ENCODE measurements around the gene PPFIA2.

The PPFIA2 gene

GRCh38 chr12:81288651-81289050, 470.5 kb downstream of the PPFIA2 start:
- H3K27ac ChIP-seq (ENCODE audit: low read depth, low read length), result no peak overlapping the region
- no peaks in the 10 kb centered on the region for H3K79me2 ChIP-seq (ENCODE audit: control insufficient read depth, insufficient read depth, low read length, unreplicated experiment)
- H3K4me3 ChIP-seq (ENCODE audit: low read depth, low read length), result no peak overlapping the region
- H3K4me1 ChIP-seq (ENCODE audit: control insufficient read depth, insufficient read depth, low read length, unreplicated experiment), result no peaks in the 10 kb centered on the region
- H3K27me3 ChIP-seq (ENCODE audit: insufficient read depth, low read length), result no peaks in the 10 kb centered on the region
- H2AFZ ChIP-seq (ENCODE audit: low read length, unreplicated experiment), result no peak overlapping the region
- H3K36me3 ChIP-seq (ENCODE audit: insufficient read depth, low read length), result no peaks in the 10 kb centered on the region

GRCh38 chr12:81284137-81284536, 475.0 kb downstream of the PPFIA2 start:
- Histone ChIP-seq H3K4me1 (ENCODE audit: control insufficient read depth, insufficient read depth, low read length, unreplicated experiment) (no peaks in the 10 kb centered on the region), H3K27me3 (ENCODE audit: insufficient read depth, low read length) (no peaks in the 10 kb centered on the region), H3K79me2 (ENCODE audit: control insufficient read depth, insufficient read depth, low read length, unreplicated experiment) (no peaks in the 10 kb centered on the region), H2AFZ (ENCODE audit: low read length, unreplicated experiment) (no peak overlapping the region), H3K27ac (ENCODE audit: low read depth, low read length) (no peak overlapping the region), H3K4me3 (ENCODE audit: low read depth, low read length) (no peak overlapping the region), H3K36me3 (ENCODE audit: insufficient read depth, low read length) (no peaks in the 10 kb centered on the region)

GRCh38 chr12:81274637-81275529, 484.3 kb downstream of the PPFIA2 start:
- Histone ChIP-seq H2AFZ (ENCODE audit: low read length, unreplicated experiment) (no peak overlapping the region), H3K4me1 (ENCODE audit: control insufficient read depth, insufficient read depth, low read length, unreplicated experiment) (peaks cover 7% of the 10 kb centered on the region), H3K27me3 (ENCODE audit: insufficient read depth, low read length) (no peaks in the 10 kb centered on the region), H3K79me2 (ENCODE audit: control insufficient read depth, insufficient read depth, low read length, unreplicated experiment) (no peaks in the 10 kb centered on the region), H3K27ac (ENCODE audit: low read depth, low read length) (no peak overlapping the region), H3K4me3 (ENCODE audit: low read depth, low read length) (no peak overlapping the region), H3K36me3 (ENCODE audit: insufficient read depth, low read length) (no peaks in the 10 kb centered on the region)

GRCh38 chr12:81270385-81270784, 488.8 kb downstream of the PPFIA2 start:
- Histone ChIP-seq H3K27me3 (ENCODE audit: insufficient read depth, low read length) (no peaks in the 10 kb centered on the region), H2AFZ (ENCODE audit: low read length, unreplicated experiment) (no peak overlapping the region), H3K36me3 (ENCODE audit: insufficient read depth, low read length) (no peaks in the 10 kb centered on the region), H3K27ac (ENCODE audit: low read depth, low read length) (no peak overlapping the region), H3K4me1 (ENCODE audit: control insufficient read depth, insufficient read depth, low read length, unreplicated experiment) (peaks cover 7% of the 10 kb centered on the region), H3K79me2 (ENCODE audit: control insufficient read depth, insufficient read depth, low read length, unreplicated experiment) (no peaks in the 10 kb centered on the region), H3K4me3 (ENCODE audit: low read depth, low read length) (no peak overlapping the region)

- Histone ChIP-seq H3K36me3 (ENCODE audit: insufficient read depth, low read length) (no peaks in the 10 kb centered on the region), H3K4me1 (ENCODE audit: control insufficient read depth, insufficient read depth, low read length, unreplicated experiment) (no peaks in the 10 kb centered on the region), H3K27me3 (ENCODE audit: insufficient read depth, low read length) (no peaks in the 10 kb centered on the region), H3K79me2 (ENCODE audit: control insufficient read depth, insufficient read depth, low read length, unreplicated experiment) (no peaks in the 10 kb centered on the region), H3K27ac (ENCODE audit: low read depth, low read length) (no peak overlapping the region), H3K4me3 (ENCODE audit: low read depth, low read length) (no peak overlapping the region), H2AFZ (ENCODE audit: low read length, unreplicated experiment) (no peak overlapping the region)
Observed at GRCh38 chr12:81263072-81263471, 496.1 kb downstream of the PPFIA2 start.

GRCh38 chr12:81261508-81262207, 497.5 kb downstream of the PPFIA2 start:
- no peak overlapping the region for H2AFZ ChIP-seq (ENCODE audit: low read length, unreplicated experiment)
- H3K4me3 ChIP-seq (ENCODE audit: low read depth, low read length), result no peak overlapping the region
- H3K27ac ChIP-seq (ENCODE audit: low read depth, low read length), result no peak overlapping the region
- H3K4me1 ChIP-seq (ENCODE audit: control insufficient read depth, insufficient read depth, low read length, unreplicated experiment), result no peaks in the 10 kb centered on the region
- H3K27me3 ChIP-seq (ENCODE audit: insufficient read depth, low read length), result no peaks in the 10 kb centered on the region
- H3K36me3 ChIP-seq (ENCODE audit: insufficient read depth, low read length), result no peaks in the 10 kb centered on the region
- H3K79me2 ChIP-seq (ENCODE audit: control insufficient read depth, insufficient read depth, low read length, unreplicated experiment), result no peaks in the 10 kb centered on the region

GRCh38 chr12:81259360-81259759, 499.8 kb downstream of the PPFIA2 start:
- Histone ChIP-seq H3K27ac (ENCODE audit: low read depth, low read length) (no peak overlapping the region), H3K4me1 (ENCODE audit: control insufficient read depth, insufficient read depth, low read length, unreplicated experiment) (no peaks in the 10 kb centered on the region), H3K36me3 (ENCODE audit: insufficient read depth, low read length) (no peaks in the 10 kb centered on the region), H3K79me2 (ENCODE audit: control insufficient read depth, insufficient read depth, low read length, unreplicated experiment) (no peaks in the 10 kb centered on the region), H3K4me3 (ENCODE audit: low read depth, low read length) (no peak overlapping the region), H2AFZ (ENCODE audit: low read length, unreplicated experiment) (no peak overlapping the region), H3K27me3 (ENCODE audit: insufficient read depth, low read length) (no peaks in the 10 kb centered on the region)

- no peaks in the 10 kb centered on the region for H3K4me1 ChIP-seq (ENCODE audit: control insufficient read depth, insufficient read depth, low read length, unreplicated experiment)
- H3K27me3 ChIP-seq (ENCODE audit: insufficient read depth, low read length), result no peaks in the 10 kb centered on the region
- no peak overlapping the region for H3K27ac ChIP-seq (ENCODE audit: low read depth, low read length)
- no peak overlapping the region for H2AFZ ChIP-seq (ENCODE audit: low read length, unreplicated experiment)
- no peak overlapping the region for H3K4me3 ChIP-seq (ENCODE audit: low read depth, low read length)
- H3K79me2 ChIP-seq (ENCODE audit: control insufficient read depth, insufficient read depth, low read length, unreplicated experiment), result no peaks in the 10 kb centered on the region
- H3K36me3 ChIP-seq (ENCODE audit: insufficient read depth, low read length), result no peaks in the 10 kb centered on the region
Observed at GRCh38 chr12:81257947-81258551, 501.1 kb downstream of the PPFIA2 start.

GRCh38 chr12:81255947-81256346, 503.2 kb downstream of the PPFIA2 start:
- no peak overlapping the region for H3K4me3 ChIP-seq (ENCODE audit: low read depth, low read length)
- H3K27me3 ChIP-seq (ENCODE audit: insufficient read depth, low read length), result no peaks in the 10 kb centered on the region
- H2AFZ ChIP-seq (ENCODE audit: low read length, unreplicated experiment), result no peak overlapping the region
- H3K4me1 ChIP-seq (ENCODE audit: control insufficient read depth, insufficient read depth, low read length, unreplicated experiment), result no peaks in the 10 kb centered on the region
- H3K36me3 ChIP-seq (ENCODE audit: insufficient read depth, low read length), result no peaks in the 10 kb centered on the region
- no peaks in the 10 kb centered on the region for H3K79me2 ChIP-seq (ENCODE audit: control insufficient read depth, insufficient read depth, low read length, unreplicated experiment)
- no peak overlapping the region for H3K27ac ChIP-seq (ENCODE audit: low read depth, low read length)

GRCh38 chr12:81255456-81255855, 503.7 kb downstream of the PPFIA2 start:
- Histone ChIP-seq H3K27me3 (ENCODE audit: insufficient read depth, low read length) (no peaks in the 10 kb centered on the region), H2AFZ (ENCODE audit: low read length, unreplicated experiment) (no peak overlapping the region), H3K36me3 (ENCODE audit: insufficient read depth, low read length) (no peaks in the 10 kb centered on the region), H3K79me2 (ENCODE audit: control insufficient read depth, insufficient read depth, low read length, unreplicated experiment) (no peaks in the 10 kb centered on the region), H3K27ac (ENCODE audit: low read depth, low read length) (no peak overlapping the region), H3K4me3 (ENCODE audit: low read depth, low read length) (no peak overlapping the region), H3K4me1 (ENCODE audit: control insufficient read depth, insufficient read depth, low read length, unreplicated experiment) (no peaks in the 10 kb centered on the region)

All from ACC112 (cell line).